Brain microvascular endothelial cell (primary cell): Measurements from ENCODE around the gene LRRK1.

Source experiments
- DNase-seq: peaks from one replicate; pipeline ENCODE4 v3.0.0-alpha.2; 2020
- H3K27ac ChIP-seq: fragments of 250-450 bp; sonication (Bioruptor Pico); 2 replicates; pipeline ENCODE4 v1.5.1; 2020; ENCODE audit warnings: mild to moderate bottlenecking, moderate library complexity
- H3K27me3 ChIP-seq: fragments of 250-450 bp; sonication (Bioruptor Pico); replicated peaks from 2 replicates; pipeline ENCODE4 v1.5.1; 2020; ENCODE audit warnings: mild to moderate bottlenecking
- H3K36me3 ChIP-seq: fragments of 250-450 bp; sonication (Bioruptor Pico); replicated peaks from 2 replicates; pipeline ENCODE4 v1.5.1; 2020; ENCODE audit warnings: mild to moderate bottlenecking
- H3K4me3 ChIP-seq: 2 replicates; pipeline ENCODE4 v1.5.1; 2011; ENCODE audit warnings: low read depth, mild to moderate bottlenecking, control low read depth, low read length, moderate library complexity
- CTCF ChIP-seq: IDR thresholded peaks from 2 replicates; pipeline ENCODE4 v1.5.1; 2011; ENCODE audit warnings: low read depth, mild to moderate bottlenecking, moderate library complexity, low read length, control low read depth, inconsistent platforms; ENCODE audit errors: missing control alignments
- in situ Hi-C: cut with HindIII; loops from 2 replicates; pipeline ENCODE4 v1.10.0; 2017; ENCODE audit warnings: low sequenced_read_pairs, low pct_ligation_motif_present

The LRRK1 gene

GRCh38 chr15:100987143-100987542, 68.0 kb downstream of the LRRK1 start:
- Histone ChIP-seq H3K27me3 (no peaks in the 10 kb centered on the region), H3K4me3 (no peak overlapping the region), H3K27ac (no peak overlapping the region), H3K36me3 (no peaks in the 10 kb centered on the region)
- TF ChIP-seq CTCF: no peak
- in situ Hi-C loops: no loop called here
- DNase-seq: no peak

- no peak for TF ChIP-seq CTCF
Measured at GRCh38 chr15:100988297-100988696, 69.1 kb downstream of the LRRK1 start.

GRCh38 chr15:100988857-100989256, 69.7 kb downstream of the LRRK1 start:
- no peak for TF ChIP-seq CTCF
- Histone ChIP-seq H3K27me3 (no peaks in the 10 kb centered on the region), H3K27ac (no peak overlapping the region), H3K36me3 (no peaks in the 10 kb centered on the region), H3K4me3 (no peak overlapping the region)
- in situ Hi-C loops: no loop called here
- no peak for DNase-seq

More at GRCh38 chr15:100988297-100988696, 69.1 kb downstream of the LRRK1 start:
- Histone ChIP-seq H3K4me3 (no peak overlapping the region), H3K27ac (no peak overlapping the region), H3K36me3 (no peaks in the 10 kb centered on the region), H3K27me3 (no peaks in the 10 kb centered on the region)
- in situ Hi-C loops: no loop called here
- no peak for DNase-seq

GRCh38 chr15:100994597-100995446, 75.7 kb downstream of the LRRK1 start:
- Histone ChIP-seq H3K36me3 (no peaks in the 10 kb centered on the region), H3K27me3 (no peaks in the 10 kb centered on the region), H3K27ac (no peak overlapping the region), H3K4me3 (no peak overlapping the region)
- no peak for DNase-seq
- in situ Hi-C loops: no loop called here
- TF ChIP-seq CTCF: no peak

GRCh38 chr15:100995471-100996430, 76.6 kb downstream of the LRRK1 start:
- no peak for DNase-seq
- Histone ChIP-seq H3K27ac (no peak overlapping the region), H3K36me3 (no peaks in the 10 kb centered on the region), H3K27me3 (no peaks in the 10 kb centered on the region), H3K4me3 (no peak overlapping the region)
- in situ Hi-C loops: no loop called here
- TF ChIP-seq CTCF: no peak
